HEK293 (cell line): ENCODE results near the gene PRKAG3.

Experiments used
- CTCF ChIP-seq: fragments of 450-650 bp; formaldehyde crosslinking; IDR thresholded peaks from 2 replicates; pipeline ENCODE4 v1.5.1; 2016; ENCODE audit warnings: missing biosample characterization, missing genetic modification characterization
- PBX3 ChIP-seq: sonication (generic); formaldehyde crosslinking; IDR thresholded peaks from 2 replicates; pipeline ENCODE4 v1.8.1; 2022; ENCODE audit warnings: mild to moderate bottlenecking, moderate library complexity, missing genetic modification reagents
- ZNF449 ChIP-seq: fragments of 450-650 bp; formaldehyde crosslinking; IDR thresholded peaks from 2 replicates; pipeline ENCODE4 v1.5.1; 2017; ENCODE audit warnings: missing biosample characterization, mild to moderate bottlenecking, missing genetic modification characterization, moderate library complexity
- ZNF555 ChIP-seq: fragments of 450-650 bp; formaldehyde crosslinking; conservative IDR thresholded peaks from 2 replicates; pipeline ENCODE4 v1.5.1; 2017; ENCODE audit warnings: missing biosample characterization, mild to moderate bottlenecking, missing genetic modification characterization, inconsistent platforms

GRCh38 chr2:218851286-218851685 is 19.7 kb upstream of the PRKAG3 start:
- TF ChIP-seq ZNF555 (tag by site-specific recombination) (no peak), ZNF449 (no peak), PBX3 (no peak), CTCF (tag by site-specific recombination) (no peak)
